OCI-LY3 (cell line): Measurements from ENCODE around the gene NFIC.

Experiments used
- EZH2phosphoT487 ChIP-seq: fragments of 200-600 bp; shearing (Covaris generic); IDR thresholded peaks from 2 replicates; pipeline ENCODE4 v1.6.1; 2018; ENCODE audit warnings: antibody characterized with exemption, mixed run types, low read depth
- TF ChIP-seq, protein P1 (sequence below): fragments of 200-600, 300-600 bp; sonication (generic); IDR thresholded peaks from 2 replicates; pipeline ENCODE4 v1.5.1; 2014; ENCODE audit warnings: antibody characterized with exemption, low read length, low read depth

DNA sequence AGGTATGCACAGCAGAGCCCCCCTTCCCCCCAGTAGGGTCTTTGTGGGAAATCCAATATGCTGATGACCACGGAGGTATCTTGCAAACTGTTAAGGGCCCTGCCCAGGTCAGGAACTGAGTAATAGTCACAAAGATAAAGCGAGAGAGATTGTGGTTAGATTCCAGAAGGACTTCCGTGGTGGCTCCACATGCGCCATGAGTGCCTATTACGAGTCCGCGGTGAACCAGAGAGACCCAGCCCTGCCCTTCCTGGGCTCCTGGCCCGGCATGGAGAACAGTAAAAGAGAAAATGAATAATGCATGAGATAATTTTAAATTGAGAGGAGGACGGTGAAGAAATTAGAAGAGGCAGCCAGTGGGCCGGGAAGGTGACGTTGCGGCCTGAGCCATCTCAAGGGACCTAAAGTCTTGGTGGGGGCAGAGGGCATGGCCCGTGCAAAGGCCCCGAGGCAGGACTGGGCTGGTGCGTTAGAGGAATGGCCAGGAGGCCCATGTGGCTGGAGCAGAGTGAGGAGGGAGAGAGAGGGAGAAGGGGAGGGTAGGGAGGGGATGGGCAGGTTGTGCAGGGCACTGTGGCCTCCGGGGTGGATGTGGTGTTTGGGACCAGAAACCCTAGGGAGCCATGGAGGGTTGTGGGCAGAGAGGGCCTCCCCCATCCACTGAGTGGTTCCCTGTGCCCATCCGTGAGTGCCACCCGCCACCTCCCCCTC, 46.6 kb upstream of the NFIC start:
- TF ChIP-seq, protein P1, sequence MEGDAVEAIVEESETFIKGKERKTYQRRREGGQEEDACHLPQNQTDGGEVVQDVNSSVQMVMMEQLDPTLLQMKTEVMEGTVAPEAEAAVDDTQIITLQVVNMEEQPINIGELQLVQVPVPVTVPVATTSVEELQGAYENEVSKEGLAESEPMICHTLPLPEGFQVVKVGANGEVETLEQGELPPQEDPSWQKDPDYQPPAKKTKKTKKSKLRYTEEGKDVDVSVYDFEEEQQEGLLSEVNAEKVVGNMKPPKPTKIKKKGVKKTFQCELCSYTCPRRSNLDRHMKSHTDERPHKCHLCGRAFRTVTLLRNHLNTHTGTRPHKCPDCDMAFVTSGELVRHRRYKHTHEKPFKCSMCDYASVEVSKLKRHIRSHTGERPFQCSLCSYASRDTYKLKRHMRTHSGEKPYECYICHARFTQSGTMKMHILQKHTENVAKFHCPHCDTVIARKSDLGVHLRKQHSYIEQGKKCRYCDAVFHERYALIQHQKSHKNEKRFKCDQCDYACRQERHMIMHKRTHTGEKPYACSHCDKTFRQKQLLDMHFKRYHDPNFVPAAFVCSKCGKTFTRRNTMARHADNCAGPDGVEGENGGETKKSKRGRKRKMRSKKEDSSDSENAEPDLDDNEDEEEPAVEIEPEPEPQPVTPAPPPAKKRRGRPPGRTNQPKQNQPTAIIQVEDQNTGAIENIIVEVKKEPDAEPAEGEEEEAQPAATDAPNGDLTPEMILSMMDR = no peak
- no peak for TF ChIP-seq EZH2phosphoT487
